ENCODE measurements around the gene TMEM151A. TPM values are rescaled to one million over a fixed set of nuclear protein-coding genes. Genes with fewer than 3 reads are reported as not detected.
"Not testable (repeated sequence)": the region's sequence is repeated elsewhere in the genome, so short reads cannot be mapped to it uniquely, and the experiment has no call there.

The TMEM151A gene
- polyA plus RNA-seq, 3 donors, result 0.07 to 0.09 TPM; not detected in 1

GRCh38 chr11:66265531-66266377 is 25.9 kb upstream of the TMEM151A start:
- DNase-seq (ENCODE audit: extremely low read depth in 1 of 11, low read depth in 9 of 11, low spot score in 4 of 11), result no peak

- no peak for DNase-seq (ENCODE audit: extremely low read depth in 1 of 11, low read depth in 9 of 11, low spot score in 4 of 11)
These were observed 25.2 kb upstream of the TMEM151A start for GRCh38 chr11:66266378-66267038.

GRCh38 chr11:66267039-66267378 is 24.7 kb upstream of the TMEM151A start:
- no peak for DNase-seq (ENCODE audit: extremely low read depth in 1 of 11, low read depth in 9 of 11, low spot score in 4 of 11)

GRCh38 chr11:66267379-66268243 is 24.1 kb upstream of the TMEM151A start:
- DNase-seq (ENCODE audit: extremely low read depth in 1 of 11, low read depth in 9 of 11, low spot score in 4 of 11), result peak in 10 of 11 donors; percentile 69 to 88 (median 82)

GRCh38 chr11:66268244-66268951 is 23.3 kb upstream of the TMEM151A start, which contains the start of gene RAB1B:
RAB1B (plus strand) TSS chr11:66268639; CDS start chr11:66268680, 41 bp downstream.
- peak; percentile 99 to 100 (median 100) for DNase-seq (ENCODE audit: extremely low read depth in 1 of 11, low read depth in 9 of 11, low spot score in 4 of 11)

GRCh38 chr11:66268952-66269905 is 22.5 kb upstream of the TMEM151A start:
- no peak for DNase-seq (ENCODE audit: extremely low read depth in 1 of 11, low read depth in 9 of 11, low spot score in 4 of 11)

- no peak for DNase-seq (ENCODE audit: extremely low read depth in 1 of 11, low read depth in 9 of 11, low spot score in 4 of 11)
These were observed 19.9 kb upstream of the TMEM151A start for GRCh38 chr11:66271816-66272215.

- DNase-seq (ENCODE audit: extremely low read depth in 1 of 11, low read depth in 9 of 11, low spot score in 4 of 11), result no peak
These were observed 19.1 kb upstream of the TMEM151A start for GRCh38 chr11:66272596-66272995.

GRCh38 chr11:66274219-66274618 is 17.5 kb upstream of the TMEM151A start:
- DNase-seq (ENCODE audit: extremely low read depth in 1 of 11, low read depth in 9 of 11, low spot score in 4 of 11), result no peak

- no peak for DNase-seq (ENCODE audit: extremely low read depth in 1 of 11, low read depth in 9 of 11, low spot score in 4 of 11)
These were observed 16.3 kb upstream of the TMEM151A start for GRCh38 chr11:66275396-66275795.

GRCh38 chr11:66275984-66276612 is 15.6 kb upstream of the TMEM151A start:
- no peak for DNase-seq (ENCODE audit: extremely low read depth in 1 of 11, low read depth in 9 of 11, low spot score in 4 of 11)

GRCh38 chr11:66276619-66277018 is 15.1 kb upstream of the TMEM151A start:
- not testable (repeated sequence) for DNase-seq (ENCODE audit: extremely low read depth in 1 of 11, low read depth in 9 of 11, low spot score in 4 of 11)

GRCh38 chr11:66277064-66277463 is 14.6 kb upstream of the TMEM151A start:
- DNase-seq (ENCODE audit: extremely low read depth in 1 of 11, low read depth in 9 of 11, low spot score in 4 of 11), result not testable (repeated sequence)

GRCh38 chr11:66277471-66278362 is 14.0 kb upstream of the TMEM151A start, which contains the start of gene CNIH2:
CNIH2 (plus strand) TSS chr11:66278175; CDS start chr11:66278457, 282 bp downstream.
- no peak for DNase-seq (ENCODE audit: extremely low read depth in 1 of 11, low read depth in 9 of 11, low spot score in 4 of 11)

GRCh38 chr11:66278363-66279091 is 13.2 kb upstream of the TMEM151A start:
- DNase-seq (ENCODE audit: extremely low read depth in 1 of 11, low read depth in 9 of 11, low spot score in 4 of 11), result no peak

Measured in renal cortex interstitium (tissue), 11 donors.